GM21786 (cell line): Measurements from ENCODE around the gene CCL7.

Experiments used
- ATAC-seq: cut with Tn5 transposase; IDR thresholded peaks from one replicate; pipeline ENCODE4 v1.9.1; 2021; ENCODE audit not compliant: unreplicated experiment

Gene CCL7

DNA sequence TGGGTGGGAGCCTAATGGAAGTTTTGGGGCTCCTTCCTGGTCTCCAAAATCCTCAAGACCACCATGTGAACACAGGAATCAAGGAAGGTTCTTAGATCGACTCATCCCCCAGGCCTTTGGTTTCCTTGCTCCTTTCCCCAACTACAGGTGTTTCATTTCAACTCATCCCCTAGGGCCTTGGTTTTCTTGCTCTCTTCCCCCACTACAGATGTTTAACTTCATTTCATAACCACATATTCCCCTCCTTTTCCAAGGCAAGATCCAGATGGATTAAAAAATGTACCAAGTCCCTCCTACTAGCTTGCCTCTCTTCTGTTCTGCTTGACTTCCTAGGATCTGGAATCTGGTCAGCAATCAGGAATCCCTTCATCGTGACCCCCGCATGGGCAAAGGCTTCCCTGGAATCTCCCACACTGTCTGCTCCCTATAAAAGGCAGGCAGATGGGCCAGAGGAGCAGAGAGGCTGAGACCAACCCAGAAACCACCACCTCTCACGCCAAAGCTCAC is 15.3 kb downstream of the CCL7 start, which contains the start of gene CCL11:
CCL11 (plus strand) TSS at position 457 of the 507 bp plus-strand sequence. CDS start 67 bp downstream, outside the sequence.
- ATAC-seq, result no peak

DNA sequence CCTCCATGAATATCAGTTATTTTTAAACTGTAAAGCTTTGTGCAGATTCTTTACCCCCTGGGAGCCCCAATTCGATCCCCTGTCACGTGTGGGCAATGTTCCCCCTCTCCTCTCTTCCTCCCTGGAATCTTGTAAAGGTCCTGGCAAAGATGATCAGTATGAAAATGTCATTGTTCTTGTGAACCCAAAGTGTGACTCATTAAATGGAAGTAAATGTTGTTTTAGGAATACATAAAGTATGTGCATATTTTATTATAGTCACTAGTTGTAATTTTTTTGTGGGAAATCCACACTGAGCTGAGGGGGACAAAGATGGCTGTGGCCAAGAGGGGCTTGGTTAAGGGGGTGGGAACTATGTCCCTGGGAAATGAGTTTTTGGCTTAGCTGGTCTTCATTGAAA is 17.9 kb downstream of the CCL7 start:
- ATAC-seq, result no peak

DNA sequence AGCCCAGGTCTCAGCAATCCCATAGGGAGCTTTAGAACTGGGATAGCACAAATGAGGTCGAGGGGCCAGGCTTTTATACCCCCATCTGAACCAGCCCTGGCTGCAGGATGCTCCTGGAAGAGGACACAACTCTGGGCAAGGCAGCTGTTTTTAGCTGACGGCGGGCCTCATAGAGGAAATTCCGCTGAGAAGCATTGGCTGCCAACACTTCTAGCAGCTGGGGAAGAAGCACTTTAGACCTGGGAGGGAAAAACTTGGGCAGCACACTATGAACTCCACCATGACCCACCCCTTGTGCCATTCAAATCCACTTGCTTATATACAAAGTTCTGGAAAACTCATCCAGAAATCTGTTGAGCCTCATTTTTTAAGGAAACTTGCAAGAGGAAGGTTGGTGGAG is 20.6 kb downstream of the CCL7 start:
- ATAC-seq, result no peak

DNA sequence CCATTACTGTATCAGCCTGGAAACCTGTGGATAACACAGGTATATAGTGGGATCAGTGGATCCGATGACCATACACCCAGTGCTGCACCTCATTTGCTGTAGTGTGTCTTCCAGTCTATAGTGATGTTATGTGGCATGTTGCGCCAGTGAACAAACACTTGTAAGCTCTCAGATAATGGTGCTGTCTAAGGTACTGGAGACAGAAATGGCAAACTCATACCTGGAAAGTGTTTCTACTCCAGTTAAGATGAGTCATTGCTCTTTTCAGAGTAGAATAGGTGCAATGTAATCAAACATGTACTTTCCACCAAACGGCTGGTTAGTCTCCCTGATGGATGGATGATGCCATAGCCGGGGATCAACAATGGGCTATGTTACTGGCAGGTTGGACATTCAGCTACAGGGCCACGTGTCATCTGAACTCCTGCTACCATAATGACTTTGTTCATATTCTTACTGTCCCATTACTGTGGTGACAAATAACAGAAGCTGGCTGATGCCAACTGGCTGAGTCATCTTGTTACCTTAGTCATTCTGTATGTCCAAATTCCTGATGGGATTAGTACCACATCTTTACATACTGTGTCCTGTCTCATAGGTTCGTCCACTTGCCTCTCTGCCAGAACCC is 21.8 kb downstream of the CCL7 start:
- ATAC-seq, result no peak

DNA sequence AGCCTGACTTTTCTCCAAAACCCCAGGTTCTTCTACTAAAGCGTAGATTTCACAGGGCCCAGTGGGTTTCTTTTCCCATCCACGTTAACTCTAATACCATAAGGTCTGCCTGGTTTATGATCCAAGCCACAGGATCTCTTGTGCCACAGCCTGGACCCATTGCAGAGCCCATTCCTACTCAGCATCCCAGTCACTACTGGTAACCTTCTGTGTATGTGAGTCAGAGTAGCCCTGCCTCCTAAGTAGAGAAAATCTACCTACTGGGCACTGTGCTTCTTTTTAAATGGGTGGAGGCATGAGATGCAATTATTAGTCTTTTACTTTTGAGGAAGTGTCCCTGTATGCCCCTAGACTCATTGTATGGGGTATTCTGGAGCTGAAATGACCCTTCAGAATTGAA is 29.0 kb downstream of the CCL7 start:
- no peak for ATAC-seq

DNA sequence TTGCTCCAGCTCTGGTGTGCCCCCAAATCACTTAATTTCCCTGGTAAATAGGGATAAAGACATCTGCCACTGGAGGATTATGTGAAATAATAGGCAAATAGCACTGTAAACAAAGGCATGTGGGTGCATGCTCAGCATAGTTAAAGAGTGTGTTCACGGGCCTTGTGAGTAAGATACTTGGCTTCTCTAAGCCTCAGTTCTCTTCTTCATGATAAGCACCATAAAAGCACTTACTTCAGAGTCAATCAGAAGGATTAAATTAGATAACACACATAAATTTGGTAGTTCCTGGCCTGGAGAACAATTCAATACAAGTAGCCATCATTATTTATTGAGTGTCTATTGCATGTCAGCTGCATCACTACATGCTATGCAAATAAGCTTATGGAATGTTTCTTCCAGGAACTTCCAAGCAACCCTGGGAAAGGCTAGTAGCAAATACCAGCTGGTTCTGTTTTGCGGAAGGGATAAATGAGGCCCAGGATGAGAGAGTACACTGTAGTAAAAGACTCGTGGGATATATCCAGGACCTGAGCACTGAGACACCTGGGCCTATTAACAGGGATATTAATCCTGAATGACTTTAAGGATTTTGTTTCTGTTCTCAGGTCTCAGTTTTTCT is 30.0 kb downstream of the CCL7 start:
- no peak for ATAC-seq

DNA sequence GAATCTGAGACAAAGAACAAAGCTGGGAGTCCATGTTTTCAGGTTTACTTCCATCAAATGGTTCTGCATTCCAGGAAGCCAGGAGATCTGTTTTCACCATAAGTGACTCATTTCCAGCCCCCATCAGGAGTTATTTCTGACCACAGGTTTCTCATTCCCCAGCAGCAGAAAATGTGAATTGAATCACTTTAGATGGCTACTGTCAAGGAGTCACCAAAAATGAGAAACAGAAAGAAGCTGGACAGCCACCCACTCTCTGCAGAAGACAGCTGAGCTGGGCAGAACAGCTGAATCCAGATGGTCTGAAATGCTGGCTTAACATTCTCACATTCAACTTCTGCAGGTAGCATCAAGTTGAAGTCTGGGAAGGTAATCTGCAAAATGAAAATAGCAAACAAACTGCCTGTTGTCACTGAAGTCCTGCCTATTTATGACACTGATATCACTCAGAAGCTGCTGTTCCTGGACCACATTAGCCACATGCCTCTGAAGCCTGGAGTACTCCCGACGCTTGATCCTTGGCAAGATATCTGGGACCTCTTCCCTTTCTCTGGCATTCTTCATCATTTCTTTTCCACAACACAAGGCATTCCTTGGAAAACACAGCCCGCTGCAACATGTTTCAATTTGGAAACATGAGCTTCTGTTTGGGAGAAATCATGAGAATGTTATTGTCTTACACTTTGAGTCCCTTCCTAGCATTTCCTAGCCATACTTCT is 30.8 kb downstream of the CCL7 start:
- no peak for ATAC-seq

DNA sequence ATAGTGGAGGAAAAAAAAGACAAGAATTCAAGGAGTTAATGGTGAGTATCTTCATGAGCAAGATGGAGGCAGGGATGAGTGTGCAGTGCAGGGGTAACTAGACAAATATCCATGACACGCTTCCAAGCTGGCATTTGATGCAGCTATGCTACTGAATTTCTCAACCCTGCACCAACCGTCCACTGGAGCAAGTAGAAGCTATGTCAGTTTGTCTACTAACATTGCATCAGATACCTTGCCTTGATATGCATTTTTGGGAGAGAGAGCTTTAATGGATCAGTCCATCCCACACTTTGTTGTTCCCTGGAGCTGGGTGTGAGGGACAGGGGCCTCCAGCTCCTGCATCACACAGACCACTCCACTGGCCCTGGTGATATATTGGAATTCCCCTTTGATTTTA is 32.0 kb downstream of the CCL7 start:
- ATAC-seq, result no peak

DNA sequence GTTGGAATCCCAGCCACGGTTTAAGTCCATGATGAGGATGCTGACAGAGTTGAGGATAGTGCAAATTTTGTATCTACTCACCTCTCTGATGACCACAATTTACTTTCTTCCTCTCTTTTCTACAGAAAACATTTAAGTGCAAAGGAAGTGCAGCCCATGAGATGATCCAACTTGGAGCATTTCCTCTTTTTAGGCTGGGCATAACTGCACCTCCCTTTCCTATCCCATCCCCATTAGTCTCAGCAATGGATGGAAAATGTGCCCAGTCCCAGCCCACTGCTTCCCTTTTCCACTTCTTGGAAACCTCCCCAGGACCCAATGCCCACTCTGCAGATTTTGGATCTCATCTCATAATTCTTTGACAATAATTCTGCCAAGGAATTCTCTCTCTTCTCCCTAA is 32.6 kb downstream of the CCL7 start:
- no peak for ATAC-seq

DNA sequence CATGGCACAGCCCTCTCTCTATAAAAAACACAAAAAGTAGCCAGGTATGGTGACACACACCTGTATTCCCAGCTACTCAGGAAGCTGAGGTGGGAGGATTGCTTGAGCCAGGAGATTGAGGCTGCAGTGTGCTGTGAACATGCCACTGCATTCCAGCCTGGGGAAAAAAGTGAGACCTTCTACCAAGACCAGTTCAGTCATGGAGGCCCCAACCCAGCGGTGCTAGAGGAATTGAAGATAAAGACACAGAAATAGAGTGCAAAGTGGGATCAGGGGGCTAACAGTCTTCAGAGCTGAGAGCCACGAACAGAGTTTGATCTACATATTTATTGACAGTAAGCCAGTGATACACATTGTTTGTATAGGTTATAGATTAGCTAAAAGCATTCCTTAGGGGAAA is 33.6 kb downstream of the CCL7 start:
- no peak for ATAC-seq

DNA sequence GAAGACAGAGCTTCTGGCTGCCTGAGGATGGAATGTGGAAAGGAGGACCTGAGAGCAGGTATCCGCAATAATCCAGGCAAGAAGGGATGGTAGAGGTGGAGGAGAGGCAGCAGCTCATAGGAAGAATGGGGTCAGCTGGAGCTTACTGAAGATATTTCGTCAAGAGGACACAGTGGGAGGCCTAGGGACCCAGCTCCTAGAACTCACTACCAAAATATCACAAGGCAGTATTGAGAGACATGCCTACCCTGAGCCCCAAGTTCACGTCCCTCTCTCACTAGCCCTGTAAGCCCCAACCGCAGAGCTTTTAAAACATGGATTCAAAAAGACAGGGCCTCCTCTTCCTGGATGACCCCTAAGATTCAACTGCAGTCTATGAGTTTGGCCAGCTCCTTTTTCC is 35.0 kb downstream of the CCL7 start:
- ATAC-seq, result no peak

DNA sequence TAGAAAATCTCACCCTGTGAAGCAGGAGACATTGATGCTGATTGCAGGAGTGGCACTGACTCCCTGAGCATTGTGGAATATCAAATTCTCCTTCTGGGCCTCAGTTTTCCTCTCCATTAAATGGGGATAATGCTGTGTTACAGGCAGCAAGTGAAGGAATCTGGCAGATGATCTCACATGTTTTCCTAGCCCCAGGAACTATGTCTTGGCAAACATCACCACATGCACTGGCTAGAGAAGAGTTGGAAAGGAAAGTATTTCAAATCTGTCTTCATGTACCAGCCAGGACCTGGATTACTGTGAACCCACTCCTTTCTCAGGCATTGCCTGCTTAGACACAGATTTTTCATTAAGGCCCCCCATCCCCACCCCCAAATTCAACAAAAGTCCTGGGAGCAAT is 35.6 kb downstream of the CCL7 start:
- ATAC-seq, result no peak

DNA sequence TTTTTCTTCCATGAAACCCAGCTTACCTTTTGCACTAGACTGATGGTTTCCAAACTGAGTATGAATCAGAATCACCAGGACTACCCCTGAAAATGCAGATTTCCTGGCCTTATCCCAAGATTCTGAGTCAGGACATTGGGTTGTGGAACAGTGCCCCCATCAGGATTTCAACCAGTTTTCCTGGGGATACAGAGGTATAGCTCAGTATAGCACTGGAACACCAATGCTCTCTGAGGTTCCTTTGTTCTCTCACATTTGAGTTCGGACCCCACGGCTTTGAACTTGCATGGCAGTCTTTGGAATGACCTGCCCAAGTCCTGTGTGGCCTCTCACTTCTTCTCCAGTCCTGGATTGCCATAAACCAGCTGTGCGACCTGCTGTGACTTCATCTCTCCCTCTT is 36.4 kb downstream of the CCL7 start:
- no peak for ATAC-seq

DNA sequence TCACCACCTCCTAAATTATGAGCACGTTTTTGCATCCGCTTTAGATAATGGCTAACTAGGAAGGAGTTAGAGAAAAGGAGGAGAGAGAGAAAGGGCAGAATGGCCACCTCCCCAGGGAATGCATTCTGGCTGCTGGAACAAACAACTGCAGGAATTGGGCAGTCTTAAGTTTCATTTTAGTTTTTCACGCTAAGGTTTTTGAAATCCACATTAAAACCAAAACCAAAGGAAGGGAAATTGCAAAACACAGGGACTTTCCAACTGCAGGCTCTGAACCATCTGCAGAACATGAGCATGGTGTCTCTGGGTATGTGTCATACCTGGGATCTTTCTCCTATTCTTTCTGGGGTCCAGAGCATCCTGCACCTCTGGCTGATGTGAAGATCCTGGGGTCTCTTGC is 37.1 kb downstream of the CCL7 start:
- no peak for ATAC-seq

DNA sequence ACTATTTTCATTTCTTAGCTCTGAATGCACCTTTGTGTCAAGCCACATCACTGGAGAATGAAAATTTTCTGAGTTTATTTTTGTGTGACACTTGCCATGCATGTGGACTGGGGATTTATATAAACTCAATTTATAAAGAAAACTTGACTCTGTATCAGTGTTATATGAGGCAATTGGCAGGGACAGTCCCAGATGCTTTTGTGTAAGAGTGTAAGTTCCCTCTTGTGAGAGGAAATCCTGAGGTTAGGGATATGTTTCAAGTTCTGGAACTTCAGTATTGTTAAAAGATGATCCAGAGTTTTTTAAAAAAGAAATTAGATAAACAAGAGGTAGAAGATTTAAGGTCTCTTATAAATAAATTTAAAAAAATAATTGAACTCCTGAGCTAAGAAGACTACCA is 38.4 kb downstream of the CCL7 start:
- ATAC-seq, result no peak

DNA sequence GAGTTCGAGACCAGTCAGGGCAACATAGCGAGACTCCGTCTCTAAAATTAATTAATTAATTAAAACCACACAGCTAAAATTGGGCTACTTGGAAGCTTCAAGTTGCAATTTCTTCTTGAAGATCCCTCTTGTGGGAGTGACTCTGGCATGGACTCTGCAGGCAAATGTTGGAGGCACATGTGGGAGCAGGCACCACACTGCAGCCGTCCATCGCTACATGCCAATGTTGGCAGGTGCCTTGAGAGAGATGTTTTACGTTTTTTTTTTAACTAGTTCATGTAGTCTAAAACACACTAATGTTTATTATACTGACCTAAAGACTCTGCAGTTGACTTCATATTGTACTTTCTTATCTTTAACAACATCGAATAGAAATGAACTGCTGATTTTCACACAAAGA is 41.3 kb downstream of the CCL7 start:
- no peak for ATAC-seq

DNA sequence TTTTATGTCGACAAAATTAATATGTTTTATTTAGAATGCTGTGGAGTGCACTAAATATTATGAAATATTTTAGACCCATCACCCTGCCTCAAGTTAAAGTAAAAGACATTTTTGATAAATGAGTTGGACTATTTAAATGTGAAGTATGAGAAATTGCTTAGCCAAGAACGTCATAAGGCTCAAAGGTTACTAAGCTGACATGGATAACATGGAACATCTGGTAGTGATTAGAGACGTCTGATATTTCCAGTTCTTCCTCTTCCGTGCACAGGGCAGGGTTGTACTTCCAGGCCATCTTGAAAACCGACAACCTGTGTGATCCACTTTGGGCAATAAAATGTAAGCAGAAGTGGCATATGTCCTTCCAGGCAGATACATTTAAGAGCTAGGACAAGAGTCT is 42.1 kb downstream of the CCL7 start:
- no peak for ATAC-seq

DNA sequence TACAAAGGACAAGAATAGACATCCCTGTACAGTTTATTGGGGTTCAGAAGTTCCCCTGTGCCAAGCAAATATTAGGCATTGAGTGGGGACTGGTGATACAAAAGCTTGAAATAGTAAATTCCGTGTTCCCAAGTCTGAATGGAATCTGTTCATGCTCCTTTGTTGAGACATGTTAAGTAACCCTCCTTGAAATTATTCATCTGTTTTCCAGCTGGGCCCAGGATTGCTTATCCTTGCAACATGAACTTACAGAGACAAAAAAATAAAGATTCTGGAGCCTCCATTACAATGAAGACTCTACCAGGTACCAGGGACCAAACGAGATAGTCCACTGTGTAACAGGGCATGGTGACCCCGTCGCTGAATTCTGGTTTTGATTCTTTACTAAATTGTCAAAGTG is 43.1 kb downstream of the CCL7 start:
- ATAC-seq, result no peak

DNA sequence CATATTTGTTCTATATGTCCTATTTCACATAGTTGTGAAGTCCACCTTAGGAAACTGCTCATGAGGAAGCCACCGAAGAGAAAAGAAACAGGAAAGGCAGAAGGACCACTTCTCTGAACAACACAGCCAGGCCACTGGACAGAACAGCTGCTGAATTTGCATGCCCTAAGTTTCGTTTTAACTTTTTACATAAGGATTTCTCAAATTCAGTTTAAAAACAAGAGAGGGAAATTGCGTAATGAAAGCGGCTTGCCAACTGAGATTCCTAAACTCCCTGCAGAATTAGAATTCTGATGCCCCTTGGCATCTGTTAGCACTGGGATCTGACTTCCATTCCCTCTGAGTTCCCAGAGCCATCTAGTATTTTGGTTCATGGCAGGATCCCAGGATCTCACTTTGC is 44.3 kb downstream of the CCL7 start:
- no peak for ATAC-seq

DNA sequence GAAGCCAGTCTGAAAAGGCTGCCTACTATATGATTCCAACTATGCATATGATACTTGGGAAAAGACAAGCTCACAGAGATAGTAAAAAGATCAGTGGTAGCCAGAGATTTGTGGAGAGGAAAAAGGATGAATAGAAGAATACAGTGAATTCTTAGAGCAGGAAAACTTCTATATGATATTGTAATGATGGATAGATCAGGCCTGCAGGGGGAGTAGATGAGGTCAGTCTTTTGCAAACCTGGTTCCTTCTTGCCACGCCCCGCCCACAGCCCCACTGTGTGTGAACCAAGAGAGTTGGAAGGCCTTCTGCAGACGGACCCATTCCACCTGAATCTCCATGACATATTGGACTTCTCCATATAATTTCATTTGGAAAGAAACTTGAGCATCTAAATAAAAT is 48.5 kb downstream of the CCL7 start:
- no peak for ATAC-seq

DNA sequence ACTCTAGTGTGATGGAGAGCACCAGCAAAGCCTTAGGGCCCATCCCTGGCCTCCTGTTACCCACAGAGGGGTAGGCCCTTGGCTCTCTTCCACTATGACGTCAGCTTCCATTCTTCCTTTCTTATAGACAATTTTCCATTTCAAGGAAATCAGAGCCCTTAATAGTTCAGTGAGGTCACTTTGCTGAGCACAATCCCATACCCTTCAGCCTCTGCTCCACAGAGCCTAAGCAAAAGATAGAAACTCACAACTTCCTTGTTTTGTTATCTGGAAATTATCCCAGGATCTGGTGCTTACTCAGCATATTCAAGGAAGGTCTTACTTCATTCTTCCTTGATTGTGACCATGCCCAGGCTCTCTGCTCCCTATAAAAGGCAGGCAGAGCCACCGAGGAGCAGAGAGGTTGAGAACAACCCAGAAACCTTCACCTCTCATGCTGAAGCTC is 49.0 kb downstream of the CCL7 start, which contains the start of gene CCL8:
CCL8 (plus strand) TSS at position 397 of the 445 bp plus-strand sequence. CDS start 67 bp downstream, outside the sequence.
- no peak for ATAC-seq
